Activated naive CD8-positive, alpha-beta T cell treated with anti-CD3 and anti-CD28 coated beads, Interleukin-2, amount 50 U/mL, for 24 hours (primary cell): ENCODE results near the gene SLC6A19.

Experiments
- ATAC-seq: fragments of 150-1000 bp; cut with Tn5 transposase; one replicate; pipeline ENCODE4 v1.10.0; 2021
- DNase-seq: peaks from one replicate; pipeline ENCODE4 v3.0.0; 2021
- H3K27ac Mint-ChIP-seq: one replicate; pipeline ENCODE4 v1.8.0; 2021; ENCODE audit warnings: mild to moderate bottlenecking, mixed read lengths
- H3K27me3 Mint-ChIP-seq: one replicate; pipeline ENCODE4 v1.8.0; 2021; ENCODE audit warnings: mixed read lengths
- H3K36me3 Mint-ChIP-seq: one replicate; pipeline ENCODE4 v1.8.0; 2021; ENCODE audit warnings: low read depth, mixed read lengths
- H3K4me1 Mint-ChIP-seq: one replicate; pipeline ENCODE4 v1.8.0; 2021; ENCODE audit warnings: mixed read lengths
- H3K4me3 Mint-ChIP-seq: one replicate; pipeline ENCODE4 v1.8.0; 2021; ENCODE audit warnings: mild to moderate bottlenecking, moderate library complexity, mixed read lengths
- H3K9me3 Mint-ChIP-seq: one replicate; pipeline ENCODE4 v1.8.0; 2021; ENCODE audit warnings: mixed read lengths

SLC6A19 gene

DNA sequence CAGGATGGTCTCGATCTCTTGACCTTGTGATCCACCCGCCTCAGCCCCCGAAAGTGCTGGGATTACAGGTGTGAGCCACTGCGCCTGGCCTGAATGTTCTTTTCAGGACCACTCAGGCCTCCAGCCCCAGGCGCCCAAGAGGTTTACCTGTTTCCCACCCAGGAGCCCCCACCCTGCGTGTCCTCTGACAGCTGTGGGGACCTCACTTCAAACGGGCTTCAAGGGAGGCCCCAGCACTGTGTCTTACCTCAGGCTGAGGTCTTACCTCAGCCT, 19.1 kb upstream of the SLC6A19 start:
- no peak for ATAC-seq
- Mint-ChIP-seq H3K4me1 (no peaks in the 10 kb centered on the region), H3K27me3 (no peaks in the 10 kb centered on the region), H3K4me3 (no peak overlapping the region), H3K9me3 (no peaks in the 10 kb centered on the region), H3K36me3 (no peaks in the 10 kb centered on the region), H3K27ac (no peak overlapping the region)
- DNase-seq: no peak

DNA sequence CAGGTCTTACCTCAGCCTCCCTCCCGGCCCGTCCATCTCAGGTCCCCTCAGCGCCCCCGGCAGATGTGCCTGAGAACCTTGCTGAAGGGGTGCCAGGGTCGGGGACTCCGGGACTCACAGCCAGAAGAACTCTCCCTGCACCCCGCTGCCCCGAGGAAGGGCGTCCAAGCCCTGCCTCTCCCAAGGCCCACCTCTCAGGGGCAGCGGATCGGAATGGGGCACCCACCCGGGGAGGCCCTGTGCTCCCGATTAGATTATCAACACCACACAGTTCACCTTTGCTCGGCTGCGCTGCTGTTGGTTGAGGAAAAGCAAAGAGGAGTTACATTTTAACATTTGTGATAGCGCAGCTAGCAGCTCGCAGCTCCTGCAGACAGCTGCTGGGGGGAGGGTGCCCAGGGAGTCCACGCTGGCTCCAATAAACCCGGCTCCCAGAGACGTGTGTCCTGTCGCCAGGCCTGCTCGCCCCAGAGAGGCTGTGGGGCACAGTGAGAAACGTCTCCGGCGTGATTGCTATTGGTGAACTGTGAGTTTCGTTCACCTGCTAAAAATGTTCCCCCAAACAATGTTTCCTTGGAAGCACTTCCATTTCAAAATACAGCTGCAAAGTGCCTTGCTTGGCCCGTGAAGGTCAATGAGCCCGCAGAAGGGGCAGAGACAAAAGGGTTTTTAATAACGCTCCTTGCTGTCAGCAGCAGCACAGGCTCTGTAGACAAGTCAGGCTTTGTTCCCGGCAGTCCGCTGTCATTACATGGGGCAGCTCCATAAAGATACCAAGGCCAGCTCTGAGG, 18.6 kb upstream of the SLC6A19 start:
- H3K27me3 Mint-ChIP-seq: no peaks in the 10 kb centered on the region
- DNase-seq (no peak), ATAC-seq (no peak)
- no peak overlapping the region for H3K27ac Mint-ChIP-seq
- H3K9me3 Mint-ChIP-seq: no peaks in the 10 kb centered on the region
- no peaks in the 10 kb centered on the region for H3K4me1 Mint-ChIP-seq
- H3K36me3 Mint-ChIP-seq: no peaks in the 10 kb centered on the region
- no peak overlapping the region for H3K4me3 Mint-ChIP-seq

DNA sequence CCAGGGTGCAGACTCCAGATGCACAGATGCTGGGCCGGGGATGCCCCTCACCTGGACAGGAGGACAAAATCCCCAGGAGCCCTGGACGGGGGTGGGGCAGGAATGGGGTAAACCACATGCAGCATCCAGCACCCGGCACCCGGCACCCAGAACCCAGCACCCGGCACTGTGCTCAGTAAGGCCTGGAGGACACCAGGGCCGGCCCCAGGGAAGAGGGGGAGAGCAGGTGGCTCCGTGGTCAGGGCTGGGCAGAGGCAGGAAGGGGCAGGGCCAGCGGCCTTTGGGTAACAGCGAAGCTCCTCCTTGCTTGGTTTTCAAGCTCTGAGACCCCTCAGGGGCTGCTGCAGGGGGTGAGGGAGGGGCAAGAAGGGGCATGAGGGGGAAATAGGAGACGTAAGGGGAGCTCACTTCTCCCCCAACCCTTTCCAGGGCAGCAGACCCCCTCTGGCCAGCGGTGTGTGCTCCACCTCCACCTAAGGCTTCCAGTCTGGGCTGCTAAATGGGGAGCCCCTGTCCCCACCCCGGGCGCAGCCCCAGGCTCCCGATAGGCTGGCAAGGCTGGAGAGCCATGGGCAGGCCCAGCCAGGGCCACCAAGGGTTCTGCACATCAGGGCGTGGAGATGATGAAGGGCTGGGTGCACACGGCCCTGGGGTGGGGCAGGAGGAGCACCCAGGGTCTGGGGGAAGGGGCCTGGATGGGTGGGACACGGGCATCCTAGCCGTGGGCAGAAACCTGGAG, 17.8 kb upstream of the SLC6A19 start:
- Mint-ChIP-seq H3K4me1 (no peaks in the 10 kb centered on the region), H3K4me3 (no peak overlapping the region), H3K27ac (no peak overlapping the region), H3K27me3 (no peaks in the 10 kb centered on the region), H3K9me3 (no peaks in the 10 kb centered on the region), H3K36me3 (no peaks in the 10 kb centered on the region)
- ATAC-seq (no peak), DNase-seq (no peak)

DNA sequence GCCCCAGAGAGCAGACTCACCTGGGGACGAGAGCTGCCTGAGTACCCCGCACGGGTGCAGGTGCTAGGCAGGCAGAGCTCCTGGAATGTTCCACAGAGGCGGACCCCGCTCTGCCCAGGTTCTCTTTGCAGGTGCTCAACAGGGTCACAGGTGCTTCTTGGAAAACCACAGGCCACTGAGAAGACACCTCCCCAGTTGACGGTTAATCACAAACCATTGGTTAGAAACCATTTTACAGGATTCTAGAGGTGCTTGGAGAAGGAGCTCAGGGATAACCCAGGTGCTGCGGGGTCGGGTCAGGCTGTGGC, 17.3 kb upstream of the SLC6A19 start:
- Mint-ChIP-seq H3K4me3 (no peak overlapping the region), H3K4me1 (no peaks in the 10 kb centered on the region), H3K27me3 (no peaks in the 10 kb centered on the region), H3K9me3 (no peaks in the 10 kb centered on the region), H3K36me3 (no peaks in the 10 kb centered on the region), H3K27ac (no peak overlapping the region)
- DNase-seq: no peak
- no peak for ATAC-seq

DNA sequence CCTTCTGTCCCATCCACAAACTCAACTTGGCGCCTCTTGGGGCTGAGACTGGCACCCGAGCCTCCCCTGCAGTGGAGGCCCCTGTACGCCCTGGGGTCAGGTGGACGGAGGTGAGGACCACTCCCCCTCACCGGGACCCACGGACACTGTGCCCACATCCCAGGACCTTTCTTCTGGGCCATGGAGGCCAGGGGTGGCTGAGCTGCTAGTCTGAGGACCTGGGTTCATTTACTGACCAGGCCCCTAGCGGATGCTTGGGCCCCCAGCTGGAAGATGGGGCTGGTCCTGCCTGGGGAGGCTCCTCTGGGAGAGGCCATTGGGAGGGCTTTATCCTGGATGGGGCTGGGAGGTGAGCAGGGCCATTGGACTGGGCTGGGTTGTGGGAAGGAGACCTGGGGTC, 16.9 kb upstream of the SLC6A19 start:
- Mint-ChIP-seq H3K36me3 (no peaks in the 10 kb centered on the region), H3K4me1 (no peaks in the 10 kb centered on the region), H3K27me3 (no peaks in the 10 kb centered on the region), H3K9me3 (no peaks in the 10 kb centered on the region), H3K27ac (no peak overlapping the region), H3K4me3 (no peak overlapping the region)
- ATAC-seq: no peak
- no peak for DNase-seq

DNA sequence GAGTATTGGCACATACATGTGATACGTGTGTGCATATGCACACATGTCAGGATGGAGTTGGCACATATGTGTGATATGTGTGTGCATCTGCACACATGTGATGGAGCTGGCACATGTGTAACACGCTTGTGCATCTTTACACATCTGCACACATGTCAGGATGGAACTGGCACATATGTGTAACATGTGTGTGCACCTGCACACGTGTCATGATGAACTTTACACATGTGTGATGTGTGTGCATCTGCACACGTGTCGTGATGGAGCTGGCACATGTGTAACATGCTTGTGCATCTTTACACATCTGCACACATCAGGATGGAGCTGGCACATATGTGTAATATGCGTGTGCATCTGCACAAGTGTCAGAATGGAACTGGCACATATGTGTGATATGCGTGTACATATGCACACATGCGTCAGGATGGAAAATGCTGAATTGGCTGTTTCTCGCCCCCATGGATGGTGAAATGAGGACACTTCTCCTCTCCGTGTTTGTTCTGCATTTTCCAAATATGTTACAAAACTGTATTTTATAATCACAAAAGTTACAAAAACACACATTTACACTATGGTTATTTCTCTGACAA, 16.3 kb upstream of the SLC6A19 start:
- H3K27me3 Mint-ChIP-seq: peaks cover 5% of the 10 kb centered on the region
- no peak overlapping the region for H3K27ac Mint-ChIP-seq
- ATAC-seq: no peak
- no peaks in the 10 kb centered on the region for H3K9me3 Mint-ChIP-seq
- H3K4me3 Mint-ChIP-seq: no peak overlapping the region
- DNase-seq: no peak
- no peaks in the 10 kb centered on the region for H3K4me1 Mint-ChIP-seq
- H3K36me3 Mint-ChIP-seq: no peaks in the 10 kb centered on the region

DNA sequence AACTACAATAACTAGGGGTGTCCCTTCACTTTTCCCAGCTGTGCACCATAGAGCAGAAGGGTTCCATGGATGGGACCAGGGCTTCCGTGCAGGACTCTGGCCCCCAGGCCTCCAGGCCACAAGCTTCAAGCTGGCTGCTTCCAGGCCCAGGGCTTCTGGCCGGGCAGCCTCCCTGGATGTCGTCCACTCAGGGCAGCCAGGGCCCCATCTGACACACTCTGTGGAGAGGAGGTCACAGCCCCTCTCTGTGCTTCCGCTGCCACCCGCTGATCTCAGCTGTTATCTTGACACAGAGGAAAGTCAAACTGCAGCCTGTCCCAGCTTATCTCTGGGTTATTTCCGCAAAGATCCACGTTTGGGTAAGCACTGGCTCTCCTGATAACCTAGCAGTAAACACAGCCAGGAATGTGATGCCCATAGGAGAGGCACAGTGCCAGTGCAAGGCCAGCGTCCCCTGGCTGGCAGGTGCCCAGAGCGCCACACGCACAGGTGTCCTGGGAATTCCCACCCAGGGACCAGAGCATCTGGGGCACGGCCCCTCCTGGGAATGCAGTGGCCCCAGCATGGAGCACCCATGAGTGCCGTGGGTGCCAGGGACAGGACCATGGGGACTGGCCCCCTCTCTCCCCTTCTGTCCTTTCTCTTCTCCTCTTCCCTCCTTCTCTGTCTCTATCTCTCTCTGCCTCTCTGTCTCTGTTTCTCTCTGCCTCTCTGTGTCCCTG, 15.6 kb upstream of the SLC6A19 start:
- DNase-seq (no peak), ATAC-seq (no peak)
- no peak overlapping the region for H3K4me3 Mint-ChIP-seq
- no peaks in the 10 kb centered on the region for H3K4me1 Mint-ChIP-seq
- no peaks in the 10 kb centered on the region for H3K9me3 Mint-ChIP-seq
- peaks cover 5% of the 10 kb centered on the region for H3K27me3 Mint-ChIP-seq
- no peak overlapping the region for H3K27ac Mint-ChIP-seq
- no peaks in the 10 kb centered on the region for H3K36me3 Mint-ChIP-seq

DNA sequence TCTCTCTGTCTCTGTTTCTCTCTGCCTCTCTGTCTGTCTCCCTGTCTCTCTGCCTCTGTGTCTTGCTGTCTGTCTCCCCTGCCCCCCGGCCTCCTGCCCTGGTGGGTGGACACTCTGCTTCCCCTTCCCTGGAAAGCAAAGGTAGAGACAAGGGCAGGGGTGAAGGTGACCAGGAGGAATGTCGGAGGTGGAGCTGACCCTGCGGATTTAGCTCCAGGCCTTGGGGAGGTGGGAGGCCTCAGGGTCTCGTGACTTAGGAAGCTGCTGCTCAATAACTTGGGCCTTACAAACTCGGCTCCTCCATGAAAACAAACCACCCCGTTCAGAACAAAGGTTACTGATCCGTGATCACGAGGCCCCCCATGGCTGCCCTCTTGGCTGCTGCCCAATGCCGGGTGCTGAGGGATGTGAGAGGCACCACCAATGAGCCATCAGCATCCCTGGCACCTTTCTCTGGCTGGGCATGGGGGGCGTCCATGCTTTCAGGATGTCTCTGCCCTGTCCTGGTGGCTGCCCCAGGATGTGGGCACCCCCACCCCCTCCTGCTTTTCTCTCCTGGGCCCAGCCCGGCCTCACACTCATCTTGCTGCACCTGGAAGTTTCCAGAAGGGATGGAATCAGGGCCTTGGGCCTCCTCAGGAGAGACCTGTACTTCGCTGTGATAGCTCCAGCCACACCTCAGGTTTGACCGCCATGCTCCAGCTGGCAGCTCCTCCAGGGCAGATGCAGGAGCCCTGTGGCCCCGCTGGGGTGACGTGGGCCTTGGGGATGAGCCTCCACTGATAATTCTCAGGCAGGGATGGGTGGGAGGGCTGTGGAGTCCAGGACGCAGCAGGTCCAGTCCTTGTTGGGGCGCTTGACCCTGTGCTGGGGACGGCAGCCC, 14.8 kb upstream of the SLC6A19 start:
- Mint-ChIP-seq H3K27ac (no peak overlapping the region), H3K4me3 (no peak overlapping the region), H3K9me3 (no peaks in the 10 kb centered on the region), H3K36me3 (no peaks in the 10 kb centered on the region), H3K27me3 (peaks cover 5% of the 10 kb centered on the region), H3K4me1 (no peaks in the 10 kb centered on the region)
- ATAC-seq (no peak), DNase-seq (no peak)

DNA sequence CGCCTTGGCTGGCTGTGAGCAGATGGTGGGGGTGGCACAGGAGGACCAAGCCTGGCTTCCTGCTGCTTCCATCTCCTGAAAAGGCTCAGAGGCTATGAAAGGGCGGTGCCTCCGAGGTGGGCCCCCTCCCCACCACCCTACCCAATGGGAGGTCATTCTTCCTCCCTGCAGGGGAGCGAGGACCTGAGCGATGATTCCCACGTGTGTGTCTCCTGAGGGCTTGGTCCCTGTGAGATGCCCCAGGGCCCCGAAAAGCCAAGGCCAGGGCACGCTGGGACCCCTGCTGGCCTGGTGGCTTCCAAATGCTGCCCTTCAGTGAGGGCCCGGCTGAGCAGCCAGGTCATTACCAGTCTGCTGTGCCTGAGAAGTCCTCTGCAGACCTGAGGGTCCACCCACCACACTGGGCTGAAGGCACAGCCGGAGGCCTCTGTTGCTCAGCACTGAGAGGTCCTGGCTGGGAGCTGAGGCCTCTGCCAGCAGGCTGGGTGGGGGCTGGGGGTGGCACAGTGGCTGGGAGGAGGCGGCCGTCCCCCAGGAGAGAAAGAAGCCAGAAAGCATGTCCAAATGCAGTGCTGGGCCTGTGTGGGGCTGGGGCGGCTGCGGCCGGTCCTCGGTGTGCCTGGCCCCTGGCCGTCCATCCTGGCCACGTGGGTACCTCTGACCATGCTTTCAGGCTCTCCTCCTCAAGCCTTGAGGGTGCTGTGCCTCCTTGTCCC, 14.0 kb upstream of the SLC6A19 start:
- H3K4me1 Mint-ChIP-seq: no peaks in the 10 kb centered on the region

DNA sequence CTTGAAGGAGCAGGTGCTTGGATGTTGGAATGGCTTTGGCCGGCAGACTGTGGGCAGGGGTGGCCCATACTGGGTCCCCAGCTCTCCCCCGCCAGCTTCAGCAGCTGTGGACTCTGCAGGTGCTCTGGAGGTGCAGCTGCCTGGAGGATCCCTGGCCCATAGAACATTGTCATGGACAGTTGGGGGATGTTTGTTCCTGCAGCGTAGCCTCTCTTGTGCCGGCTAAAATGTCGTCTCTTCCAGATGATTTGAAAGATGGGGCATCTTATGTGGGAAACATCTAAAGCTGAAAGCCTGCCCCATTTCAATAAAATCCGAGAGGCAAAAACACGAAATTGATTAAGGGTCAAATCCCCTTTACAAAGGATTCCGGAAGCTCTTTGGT, 13.5 kb upstream of the SLC6A19 start:
- Mint-ChIP-seq H3K4me3 (no peak overlapping the region), H3K27me3 (peaks cover 7% of the 10 kb centered on the region), H3K36me3 (no peaks in the 10 kb centered on the region), H3K4me1 (no peaks in the 10 kb centered on the region), H3K27ac (no peak overlapping the region), H3K9me3 (no peaks in the 10 kb centered on the region)
- ATAC-seq (no peak), DNase-seq (no peak)

More for the DNA sequence above, 14.0 kb upstream of the SLC6A19 start:
- Mint-ChIP-seq H3K27me3 (peaks cover 6% of the 10 kb centered on the region), H3K4me3 (no peak overlapping the region), H3K27ac (no peak overlapping the region), H3K36me3 (no peaks in the 10 kb centered on the region), H3K9me3 (no peaks in the 10 kb centered on the region)
- no peak for DNase-seq
- no peak for ATAC-seq

DNA sequence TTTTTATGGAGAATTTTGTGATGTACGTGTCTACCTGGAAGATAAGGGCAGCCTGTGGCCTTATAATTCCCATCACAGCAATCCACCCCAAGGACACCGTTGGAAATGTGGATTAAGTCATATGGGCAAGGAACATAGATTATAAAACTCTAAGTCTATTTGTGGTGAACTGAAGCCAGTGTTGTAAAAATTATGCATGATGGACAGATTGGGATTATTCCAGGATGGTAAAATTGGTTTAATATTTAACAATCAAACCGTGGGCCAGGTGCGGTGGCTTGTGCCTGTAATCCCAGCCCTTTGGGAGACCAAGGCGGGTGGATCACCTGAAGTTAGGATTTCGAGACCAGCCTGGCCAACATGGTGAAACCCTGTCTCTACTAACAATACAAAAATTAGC, 12.9 kb upstream of the SLC6A19 start:
- Mint-ChIP-seq H3K27ac (no peak overlapping the region), H3K9me3 (no peaks in the 10 kb centered on the region), H3K36me3 (no peaks in the 10 kb centered on the region), H3K4me1 (no peaks in the 10 kb centered on the region), H3K4me3 (no peak overlapping the region), H3K27me3 (peaks cover 8% of the 10 kb centered on the region)
- ATAC-seq: no peak
- DNase-seq: no peak

DNA sequence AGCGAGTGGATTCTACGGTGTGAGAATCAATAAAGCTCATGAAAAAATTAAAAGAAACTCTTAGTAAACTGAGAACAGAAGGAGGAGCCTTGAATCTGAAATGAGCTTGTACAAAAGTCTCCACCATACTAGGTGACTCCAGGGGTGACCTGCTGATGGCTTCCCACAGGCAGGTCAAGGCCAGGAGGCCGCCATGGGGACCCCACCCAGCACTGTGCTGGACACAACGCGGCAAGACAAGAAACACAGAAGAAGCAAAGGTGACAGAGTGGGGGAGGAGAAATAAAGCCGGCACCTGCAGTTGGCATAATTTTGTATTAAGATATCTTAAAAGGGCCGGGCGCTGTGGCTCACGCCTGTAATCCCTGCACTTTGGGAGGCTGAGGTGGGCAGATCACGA, 12.1 kb upstream of the SLC6A19 start:
- no peaks in the 10 kb centered on the region for H3K36me3 Mint-ChIP-seq
- H3K27me3 Mint-ChIP-seq: peaks cover 8% of the 10 kb centered on the region
- no peak overlapping the region for H3K27ac Mint-ChIP-seq
- H3K4me3 Mint-ChIP-seq: no peak overlapping the region
- no peaks in the 10 kb centered on the region for H3K9me3 Mint-ChIP-seq
- no peaks in the 10 kb centered on the region for H3K4me1 Mint-ChIP-seq
- ATAC-seq (no peak), DNase-seq (no peak)

DNA sequence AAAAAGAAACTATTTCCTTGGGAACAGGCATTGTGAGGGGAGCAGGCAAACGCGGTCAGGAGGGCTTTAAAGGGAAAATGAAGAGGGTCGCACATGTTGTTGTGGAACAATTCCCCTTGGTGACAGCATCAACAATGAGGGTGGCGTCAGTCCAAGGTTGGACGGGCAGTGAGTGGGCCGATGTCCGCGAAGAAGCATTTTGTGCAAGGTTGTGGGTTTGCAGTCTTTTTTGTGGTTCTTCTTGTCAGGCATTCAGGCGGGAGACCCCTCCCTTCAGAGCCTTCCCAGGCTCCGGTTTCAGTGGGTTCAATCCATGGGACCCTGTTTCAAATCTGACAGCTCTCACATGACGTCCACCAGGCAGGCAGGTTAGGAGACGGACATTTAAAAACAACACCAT, 11.1 kb upstream of the SLC6A19 start:
- no peak for ATAC-seq
- H3K9me3 Mint-ChIP-seq: no peaks in the 10 kb centered on the region
- DNase-seq: no peak
- no peak overlapping the region for H3K27ac Mint-ChIP-seq
- H3K4me3 Mint-ChIP-seq: no peak overlapping the region
- peaks cover 8% of the 10 kb centered on the region for H3K27me3 Mint-ChIP-seq
- no peaks in the 10 kb centered on the region for H3K4me1 Mint-ChIP-seq
- no peaks in the 10 kb centered on the region for H3K36me3 Mint-ChIP-seq

DNA sequence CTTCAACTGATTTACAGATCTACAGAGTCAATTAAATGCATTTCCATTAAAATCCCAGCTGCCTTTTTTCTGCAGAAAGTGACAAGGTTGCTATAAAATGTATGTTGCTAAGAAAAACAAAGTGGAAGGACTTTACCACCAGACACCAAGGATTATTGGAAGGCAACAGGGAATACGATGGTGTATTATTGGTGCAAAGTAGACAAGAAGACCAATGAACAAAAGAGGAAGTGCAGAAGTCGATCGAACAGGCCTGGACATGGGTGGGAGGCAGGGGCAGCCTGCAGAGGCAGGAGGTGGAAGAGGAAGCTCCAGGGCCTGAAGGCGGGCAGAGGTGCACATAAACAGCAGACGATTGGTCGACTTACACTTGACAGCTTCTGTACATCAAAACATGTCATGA, 10.6 kb upstream of the SLC6A19 start:
- Mint-ChIP-seq H3K4me3 (no peak overlapping the region), H3K27ac (no peak overlapping the region), H3K9me3 (no peaks in the 10 kb centered on the region), H3K4me1 (no peaks in the 10 kb centered on the region), H3K27me3 (peaks cover 8% of the 10 kb centered on the region), H3K36me3 (no peaks in the 10 kb centered on the region)
- DNase-seq: no peak
- ATAC-seq: no peak
